CD4-positive, alpha-beta T cell (primary cell): ENCODE measurements around the gene TAS2R42. TPM values are rescaled to one million over a fixed set of nuclear protein-coding genes. Genes with fewer than 3 reads are reported as not detected.

Experiments
- ATAC-seq: fragments of 200-7000 bp; cut with Tn5 transposase; one replicate; pipeline ENCODE4 v1.10.0; 2022; ENCODE audit warnings: mild to moderate bottlenecking; ENCODE audit not compliant: poor library complexity
- CTCF ChIA-PET: fragments of 350-600 bp; sonication (Branson Sonifier 250); formaldehyde crosslinking; loops from one replicate; lab custom pipeline; 2021; ENCODE audit warnings: antibody characterized with exemption, inconsistent platforms; lab: Charles Lee
- POLR2A ChIA-PET: fragments of 350-600 bp; sonication (Branson Sonifier 250); formaldehyde crosslinking; loops from one replicate; lab custom pipeline; 2021; ENCODE audit warnings: antibody characterized with exemption, inconsistent platforms; lab: Charles Lee
- DNase-seq, 14 experiments: peaks; one replicate each; pipeline ENCODE4 v3.0.0-alpha.2; 2013 to 2020; ENCODE audit warnings: mixed read lengths in 2 of 14
- H3K27ac ChIP-seq, 2 donors: one replicate each; pipeline versions ENCODE4 v1.5.1 to v1.7.0; 2013; ENCODE audit warnings: low read length in 2 of 2, low read depth in 1 of 2, mild to moderate bottlenecking in 1 of 2
- H3K27me3 ChIP-seq, 2 experiments: 1 replicate in 1 of 2; 2 replicates in 1 of 2; pipeline versions ENCODE4 v1.6.1 to v1.7.0; 2013; ENCODE audit warnings: low read length in 2 of 2, control low read depth in 1 of 2, mild to moderate bottlenecking in 1 of 2, moderate library complexity in 1 of 2; ENCODE audit not compliant: insufficient read depth in 2 of 2, control insufficient read depth in 1 of 2
- H3K36me3 ChIP-seq: one replicate; pipeline ENCODE4 v1.6.1; 2013; ENCODE audit warnings: low read length, control low read depth; ENCODE audit not compliant: insufficient read depth
- H3K4me1 ChIP-seq: one replicate; pipeline ENCODE4 v1.6.1; 2013; ENCODE audit warnings: low read length, control low read depth; ENCODE audit not compliant: insufficient read depth
- H3K4me3 ChIP-seq: one replicate; pipeline ENCODE4 v1.5.1; 2013; ENCODE audit warnings: mild to moderate bottlenecking, low read length, moderate library complexity
- H3K9me3 ChIP-seq, 2 experiments: 1 replicate in 1 of 2; 2 replicates in 1 of 2; pipeline versions ENCODE4 v1.6.1 to v1.7.0; 2013; ENCODE audit warnings: low read length in 2 of 2, mild to moderate bottlenecking in 2 of 2, control low read depth in 1 of 2, moderate library complexity in 1 of 2; ENCODE audit not compliant: control insufficient read depth in 1 of 2, insufficient read depth in 1 of 2
- H3K27ac Mint-ChIP-seq: one replicate; pipeline ENCODE4 v1.8.0; 2020; ENCODE audit warnings: mixed read lengths
- H3K27me3 Mint-ChIP-seq: one replicate; pipeline ENCODE4 v1.8.0; 2021; ENCODE audit warnings: mixed read lengths
- H3K36me3 Mint-ChIP-seq: one replicate; pipeline ENCODE4 v1.8.0; 2021; ENCODE audit warnings: low read depth, mixed read lengths
- H3K4me1 Mint-ChIP-seq: one replicate; pipeline ENCODE4 v1.8.0; 2021; ENCODE audit warnings: low read depth, mixed read lengths
- H3K4me3 Mint-ChIP-seq: one replicate; pipeline ENCODE4 v1.8.0; 2020; ENCODE audit warnings: mild to moderate bottlenecking, mixed read lengths
- H3K9me3 Mint-ChIP-seq: one replicate; pipeline ENCODE4 v1.8.0; 2020; ENCODE audit warnings: mixed read lengths
- intact Hi-C, 2 experiments: fragments of 100-400 bp; cut with DNase I in 1 of 2; cut with micrococcal nuclease in 1 of 2; formaldehyde crosslinking; loops; one replicate each; pipeline versions ENCODE4 v1.15.1 to v1.9.0; 2023 to 2025; cut with DNase I, micrococcal nuclease
- total RNA-seq, 174 experiments: library from RNA in 2 of 174; stranded (reverse) in 2 of 174; gene quantifications; one replicate each; pipeline ENCODE4 v1.2.3 and lab custom pipeline; 2021 to 2026
- TF ChIP-seq, protein P1 (sequence below): fragments of 200-600 bp; IDR thresholded peaks from one replicate; pipeline ENCODE4 v1.8.0; 2022; ENCODE audit warnings: antibody characterized with exemption, mild to moderate bottlenecking

The TAS2R42 gene
- total RNA-seq, 2 experiments from 2014 or later: not detected

GRCh38 chr12:11147420-11147819 lies 39.3 kb downstream of the TAS2R42 start:
- Mint-ChIP-seq H3K4me1 (peaks cover 15% of the 10 kb centered on the region), H3K9me3 (peaks cover 9% of the 10 kb centered on the region), H3K27me3 (no peaks in the 10 kb centered on the region), H3K27ac (no peak overlapping the region), H3K4me3 (no peak overlapping the region), H3K36me3 (peaks cover 57% of the 10 kb centered on the region)
- Histone ChIP-seq H3K27me3 (no peaks in the 10 kb centered on the region), H3K27ac (no peak overlapping the region), H3K9me3 (peaks cover 13 to 15% of the 10 kb centered on the region in 2 experiments), H3K4me1 (no peaks in the 10 kb centered on the region), H3K4me3 (no peak overlapping the region), H3K36me3 (no peaks in the 10 kb centered on the region)
- CTCF ChIA-PET: no interaction called here
- TF ChIP-seq, protein P1, sequence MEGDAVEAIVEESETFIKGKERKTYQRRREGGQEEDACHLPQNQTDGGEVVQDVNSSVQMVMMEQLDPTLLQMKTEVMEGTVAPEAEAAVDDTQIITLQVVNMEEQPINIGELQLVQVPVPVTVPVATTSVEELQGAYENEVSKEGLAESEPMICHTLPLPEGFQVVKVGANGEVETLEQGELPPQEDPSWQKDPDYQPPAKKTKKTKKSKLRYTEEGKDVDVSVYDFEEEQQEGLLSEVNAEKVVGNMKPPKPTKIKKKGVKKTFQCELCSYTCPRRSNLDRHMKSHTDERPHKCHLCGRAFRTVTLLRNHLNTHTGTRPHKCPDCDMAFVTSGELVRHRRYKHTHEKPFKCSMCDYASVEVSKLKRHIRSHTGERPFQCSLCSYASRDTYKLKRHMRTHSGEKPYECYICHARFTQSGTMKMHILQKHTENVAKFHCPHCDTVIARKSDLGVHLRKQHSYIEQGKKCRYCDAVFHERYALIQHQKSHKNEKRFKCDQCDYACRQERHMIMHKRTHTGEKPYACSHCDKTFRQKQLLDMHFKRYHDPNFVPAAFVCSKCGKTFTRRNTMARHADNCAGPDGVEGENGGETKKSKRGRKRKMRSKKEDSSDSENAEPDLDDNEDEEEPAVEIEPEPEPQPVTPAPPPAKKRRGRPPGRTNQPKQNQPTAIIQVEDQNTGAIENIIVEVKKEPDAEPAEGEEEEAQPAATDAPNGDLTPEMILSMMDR: no peak
- ATAC-seq (no peak), DNase-seq (no peak)
- intact Hi-C loops: no loop called here
- POLR2A ChIA-PET: no interaction called here

DNA sequence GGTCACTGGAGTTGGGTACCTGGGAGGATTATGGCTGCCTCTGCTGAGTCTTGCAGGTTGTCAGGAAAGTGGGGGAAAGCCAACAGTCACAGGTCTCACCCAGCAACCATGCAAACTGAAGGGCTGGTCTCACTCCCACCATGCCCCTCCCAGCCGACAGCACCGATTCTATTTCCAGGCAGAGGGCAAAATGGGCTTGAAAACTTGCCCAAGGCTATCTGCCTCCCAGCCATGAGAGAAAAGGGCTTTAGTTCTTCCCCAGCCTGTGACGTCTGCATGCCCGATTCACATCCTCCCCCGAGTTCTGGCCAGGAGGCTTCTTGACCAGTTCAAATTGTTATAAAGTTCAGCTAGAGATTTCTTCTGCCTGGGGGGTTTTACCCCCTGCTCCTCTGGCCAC lies 42.4 kb downstream of the TAS2R42 start:
- H3K27me3 Mint-ChIP-seq: no peaks in the 10 kb centered on the region
- no peaks in the 10 kb centered on the region for H3K4me1 ChIP-seq
- peaks cover 13 to 15% of the 10 kb centered on the region in 2 experiments for H3K9me3 ChIP-seq
- DNase-seq (no peak), ATAC-seq (no peak)
- no peaks in the 10 kb centered on the region for H3K27me3 ChIP-seq
- CTCF ChIA-PET: no interaction called here
- intact Hi-C loops: no loop called here
- H3K27ac Mint-ChIP-seq: no peak overlapping the region
- peaks cover 9% of the 10 kb centered on the region for H3K9me3 Mint-ChIP-seq
- H3K4me3 Mint-ChIP-seq: no peak overlapping the region
- H3K27ac ChIP-seq: no peak overlapping the region
- no peaks in the 10 kb centered on the region for H3K36me3 ChIP-seq
- TF ChIP-seq, protein P1: no peak
- POLR2A ChIA-PET: interaction anchor here (2.7 kb wide), 1 partner anchor 27 kb away, joined by 10 read pairs; the partner anchor contains the start of gene SMIM10L1
- H3K4me1 Mint-ChIP-seq: peaks cover 36% of the 10 kb centered on the region
- peaks cover 65% of the 10 kb centered on the region for H3K36me3 Mint-ChIP-seq
- H3K4me3 ChIP-seq: no peak overlapping the region

- Mint-ChIP-seq H3K27ac (no peak overlapping the region), H3K36me3 (peaks cover 69% of the 10 kb centered on the region), H3K27me3 (no peaks in the 10 kb centered on the region), H3K9me3 (peaks cover 9% of the 10 kb centered on the region), H3K4me1 (peaks cover 40% of the 10 kb centered on the region), H3K4me3 (no peak overlapping the region)
- Histone ChIP-seq H3K9me3 (peaks cover 13 to 15% of the 10 kb centered on the region in 2 experiments), H3K36me3 (no peaks in the 10 kb centered on the region), H3K27ac (no peak overlapping the region), H3K27me3 (no peaks in the 10 kb centered on the region), H3K4me3 (no peak overlapping the region), H3K4me1 (no peaks in the 10 kb centered on the region)
- ChIA-PET CTCF (no interaction called here), POLR2A (interaction anchor here (2.7 kb wide), 1 partner anchor 28 kb away, joined by 10 read pairs; the partner anchor contains the start of gene SMIM10L1)
- TF ChIP-seq, protein P1: no peak
- DNase-seq (no peak), ATAC-seq (no peak)
- intact Hi-C loops: no loop called here
Observed at GRCh38 chr12:11143352-11143751, 43.4 kb downstream of the TAS2R42 start.
